A549 treated with AZD9567 at 1 μM for 4 hours (cell line): Measurements from ENCODE around the gene C9orf72. TPM values are rescaled to one million over a fixed set of nuclear protein-coding genes. Genes with fewer than 3 reads are reported as not detected.

Experiments
- total RNA-seq: library from RNA; stranded (reverse); fragments of 200-300 nt; extraction: Qiagen RNA extraction; gene quantifications from 5 replicates; pipeline ENCODE4 v1.2.3, GENCODE V29; 2022; ENCODE audit not compliant: insufficient read depth

C9orf72 gene
- 3.4 to 5.4 TPM (median 4.8 TPM) in 5 replicates for total RNA-seq

GRCh38 chr9:27572918-27573633 is at the start of gene C9orf72:
TSS of gene C9orf72 (minus strand) at chr9:27573481. CDS start at chr9:27567120, 6,361 bp downstream.

GRCh38 chr9:27529316-27530278 is 43.7 kb downstream of the C9orf72 start, which contains the start of gene MOB3B:
TSS of gene MOB3B (minus strand) at chr9:27529814. CDS start at chr9:27455550, 74,264 bp downstream.

GRCh38 chr9:27524236-27524635 is 49.0 kb downstream of the C9orf72 start, which contains the start of gene IFNK:
TSS of gene IFNK (plus strand) at chr9:27524290. CDS start at chr9:27524337, 47 bp downstream.

Other genes starting within 250 kb of the C9orf72 start
- not detected in 5 replicates for gene IFNK, start 49.2 kb downstream of the C9orf72 start, total RNA-seq
- 6.8 to 11.0 TPM (median 7.5 TPM) in 5 replicates for gene MOB3B, start 43.7 kb downstream of the C9orf72 start, total RNA-seq